Ishikawa (cell line): Measurements from ENCODE around the gene ACMSD.

Experiments
- CEBPB ChIP-seq: IDR thresholded peaks from 2 replicates; pipeline ENCODE4 v1.6.1; 2012
- EGR1 ChIP-seq: IDR thresholded peaks from 2 replicates; pipeline ENCODE4 v1.6.1; 2012
- EP300 ChIP-seq: IDR thresholded peaks from 2 replicates; pipeline ENCODE4 v1.6.1; 2012; ENCODE audit warnings: borderline replicate concordance
- FOXM1 ChIP-seq: IDR thresholded peaks from 2 replicates; pipeline ENCODE4 v1.6.1; 2012; ENCODE audit warnings: low read depth, borderline replicate concordance
- RAD21 ChIP-seq: IDR thresholded peaks from 2 replicates; pipeline ENCODE4 v1.6.1; 2012; ENCODE audit warnings: low read depth
- TCF12 ChIP-seq: IDR thresholded peaks from 2 replicates; pipeline ENCODE4 v1.6.1; 2012; ENCODE audit warnings: low read depth
- YY1 ChIP-seq: IDR thresholded peaks from 2 replicates; pipeline ENCODE4 v1.6.1; 2012; ENCODE audit warnings: low read depth
- ZBTB7A ChIP-seq: IDR thresholded peaks from 2 replicates; pipeline ENCODE4 v1.6.1; 2012; ENCODE audit warnings: low read depth
- TF ChIP-seq, protein P1 (sequence below): IDR thresholded peaks from 2 replicates; pipeline ENCODE4 v1.6.1; 2012; ENCODE audit warnings: low read depth, mild to moderate bottlenecking
- TF ChIP-seq, protein P2 (sequence below): IDR thresholded peaks from 2 replicates; pipeline ENCODE4 v1.6.1; 2012
- TF ChIP-seq, protein P3 (sequence below): IDR thresholded peaks from 2 replicates; pipeline ENCODE4 v1.6.1; 2012

DNA sequence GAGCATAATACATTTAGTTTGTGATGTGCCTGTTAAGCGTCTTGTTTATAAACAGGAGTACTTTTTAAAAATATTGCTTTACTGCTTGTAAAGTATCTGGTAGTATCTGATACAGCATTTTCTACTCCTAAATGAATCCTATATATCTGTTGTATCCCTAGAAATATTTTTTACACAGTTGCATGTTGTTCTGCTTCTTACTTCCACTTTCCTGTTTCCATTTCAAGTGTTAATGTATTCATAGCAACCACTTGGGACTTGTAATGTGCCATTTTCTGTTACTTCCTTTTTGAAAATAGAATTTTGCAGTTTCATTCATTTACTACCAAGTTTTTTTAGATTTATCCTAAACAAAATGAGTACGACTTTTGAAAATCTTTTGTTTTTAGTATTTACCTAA is 105.1 kb downstream of the ACMSD start:
- TF ChIP-seq CEBPB (no peak), RAD21 (no peak), YY1 (no peak), EGR1 (no peak), EP300 (no peak), FOXM1 (no peak), TCF12 (no peak), ZBTB7A (no peak)
- TF ChIP-seq, protein P1, sequence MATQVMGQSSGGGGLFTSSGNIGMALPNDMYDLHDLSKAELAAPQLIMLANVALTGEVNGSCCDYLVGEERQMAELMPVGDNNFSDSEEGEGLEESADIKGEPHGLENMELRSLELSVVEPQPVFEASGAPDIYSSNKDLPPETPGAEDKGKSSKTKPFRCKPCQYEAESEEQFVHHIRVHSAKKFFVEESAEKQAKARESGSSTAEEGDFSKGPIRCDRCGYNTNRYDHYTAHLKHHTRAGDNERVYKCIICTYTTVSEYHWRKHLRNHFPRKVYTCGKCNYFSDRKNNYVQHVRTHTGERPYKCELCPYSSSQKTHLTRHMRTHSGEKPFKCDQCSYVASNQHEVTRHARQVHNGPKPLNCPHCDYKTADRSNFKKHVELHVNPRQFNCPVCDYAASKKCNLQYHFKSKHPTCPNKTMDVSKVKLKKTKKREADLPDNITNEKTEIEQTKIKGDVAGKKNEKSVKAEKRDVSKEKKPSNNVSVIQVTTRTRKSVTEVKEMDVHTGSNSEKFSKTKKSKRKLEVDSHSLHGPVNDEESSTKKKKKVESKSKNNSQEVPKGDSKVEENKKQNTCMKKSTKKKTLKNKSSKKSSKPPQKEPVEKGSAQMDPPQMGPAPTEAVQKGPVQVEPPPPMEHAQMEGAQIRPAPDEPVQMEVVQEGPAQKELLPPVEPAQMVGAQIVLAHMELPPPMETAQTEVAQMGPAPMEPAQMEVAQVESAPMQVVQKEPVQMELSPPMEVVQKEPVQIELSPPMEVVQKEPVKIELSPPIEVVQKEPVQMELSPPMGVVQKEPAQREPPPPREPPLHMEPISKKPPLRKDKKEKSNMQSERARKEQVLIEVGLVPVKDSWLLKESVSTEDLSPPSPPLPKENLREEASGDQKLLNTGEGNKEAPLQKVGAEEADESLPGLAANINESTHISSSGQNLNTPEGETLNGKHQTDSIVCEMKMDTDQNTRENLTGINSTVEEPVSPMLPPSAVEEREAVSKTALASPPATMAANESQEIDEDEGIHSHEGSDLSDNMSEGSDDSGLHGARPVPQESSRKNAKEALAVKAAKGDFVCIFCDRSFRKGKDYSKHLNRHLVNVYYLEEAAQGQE, result no peak
- TF ChIP-seq, protein P2, sequence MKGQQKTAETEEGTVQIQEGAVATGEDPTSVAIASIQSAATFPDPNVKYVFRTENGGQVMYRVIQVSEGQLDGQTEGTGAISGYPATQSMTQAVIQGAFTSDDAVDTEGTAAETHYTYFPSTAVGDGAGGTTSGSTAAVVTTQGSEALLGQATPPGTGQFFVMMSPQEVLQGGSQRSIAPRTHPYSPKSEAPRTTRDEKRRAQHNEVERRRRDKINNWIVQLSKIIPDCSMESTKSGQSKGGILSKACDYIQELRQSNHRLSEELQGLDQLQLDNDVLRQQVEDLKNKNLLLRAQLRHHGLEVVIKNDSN, result no peak
- TF ChIP-seq, protein P3, sequence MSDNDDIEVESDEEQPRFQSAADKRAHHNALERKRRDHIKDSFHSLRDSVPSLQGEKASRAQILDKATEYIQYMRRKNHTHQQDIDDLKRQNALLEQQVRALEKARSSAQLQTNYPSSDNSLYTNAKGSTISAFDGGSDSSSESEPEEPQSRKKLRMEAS, result no peak
